Uterus (tissue), 4 donors: ENCODE data around the gene FH. TPM values are rescaled to one million over a fixed set of nuclear protein-coding genes. Genes with fewer than 3 reads are reported as not detected.

ENCODE experiments used
- DNase-seq, 2 donors: peaks; one replicate each; pipeline ENCODE4 v3.0.0-alpha.2; 2019 to 2020
- H3K27ac ChIP-seq, 2 donors: fragments of 200-600 bp; sonication (generic); 1 replicate in 1 of 2; 2 replicates in 1 of 2; pipeline ENCODE4 v1.5.1; 2016 to 2018
- H3K27me3 ChIP-seq, 2 donors: fragments of 200-600 bp; sonication (generic); one replicate each; pipeline ENCODE4 v1.5.1; 2018 to 2019; ENCODE audit warnings: control low read depth in 1 of 2
- H3K36me3 ChIP-seq, 2 donors: fragments of 200-600 bp; sonication (generic); one replicate each; pipeline ENCODE4 v1.5.1; 2019; ENCODE audit warnings: control low read depth in 1 of 2
- H3K4me1 ChIP-seq, 2 donors: fragments of 200-600 bp; sonication (generic); one replicate each; pipeline ENCODE4 v1.5.1; 2018 to 2019; ENCODE audit warnings: control low read depth in 1 of 2
- H3K4me3 ChIP-seq, 2 donors: fragments of 200-600 bp; sonication (generic); 1 replicate in 1 of 2; 2 replicates in 1 of 2; pipeline ENCODE4 v1.5.1; 2018 to 2019; ENCODE audit warnings: mild to moderate bottlenecking in 1 of 2
- H3K9me3 ChIP-seq, 2 donors: fragments of 200-600 bp; sonication (generic); one replicate each; pipeline ENCODE4 v1.5.1; 2019; ENCODE audit warnings: control low read depth in 1 of 2
- POLR2A ChIP-seq, 2 donors: fragments of 450-650 bp; IDR thresholded peaks; one replicate each; pipeline ENCODE4 v1.6.1; 2016; ENCODE audit warnings: antibody characterized with exemption in 2 of 2, mild to moderate bottlenecking in 1 of 2, moderate library complexity in 1 of 2
- intact Hi-C: fragments of 100-400 bp; cut with DNase I; formaldehyde crosslinking; loops from one replicate; pipeline ENCODE4 v1.15.1; 2023; ENCODE audit warnings: low total_unique reads
- total RNA-seq, 4 donors: library from RNA; depleted of rRNA in 3 of 4; stranded (reverse); fragments of >200 nt in 3 of 4; gene quantifications; one replicate each; pipeline versions ENCODE4 v1.1.0 to v1.2.4, GENCODE V29; 2014 to 2023
- TF ChIP-seq, protein P1 (sequence below), 4 experiments: fragments of 200-600 bp in 2 of 4; fragments of 450-650 bp in 2 of 4; sonication (generic) in 2 of 4; IDR thresholded peaks; one replicate each; pipeline ENCODE4 v1.5.1; 2016 to 2019; ENCODE audit warnings: antibody characterized with exemption in 4 of 4, mild to moderate bottlenecking in 2 of 4, moderate library complexity in 1 of 4
- donor health status: DM: yes; HTN: yes; CAD: no.

FH gene
- total RNA-seq, 4 donors from 2014 or later, result 11.8 to 48.5 (median 43.5) TPM

DNA sequence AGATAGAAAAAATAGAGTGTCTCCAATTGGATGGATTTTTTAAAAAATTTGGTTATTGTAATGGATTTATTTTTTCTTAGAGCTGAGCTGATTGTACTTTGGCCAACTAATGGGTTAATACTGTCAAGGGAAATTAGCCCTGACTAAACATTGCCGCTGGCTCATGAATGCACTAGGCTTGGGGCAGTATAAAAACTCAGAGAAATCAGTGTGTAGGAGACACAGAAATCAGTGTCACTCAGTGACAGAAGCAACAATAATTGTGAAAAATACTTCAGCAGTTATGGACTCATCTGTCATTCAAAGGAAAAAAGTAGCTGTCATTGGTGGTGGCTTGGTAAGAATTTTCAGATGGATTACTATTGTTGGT is 12.6 kb upstream of the FH start, which contains the start of gene KMO:
Gene KMO (plus strand): TSS at position 217 of the 370 bp plus-strand sequence. CDS start 67 bp downstream, at position 284.
- H3K4me1 ChIP-seq, result no peaks in the 10 kb centered on the region
- no peaks in the 10 kb centered on the region for H3K9me3 ChIP-seq
- no peak for DNase-seq
- H3K4me3 ChIP-seq, result peak within 1 kb of the TSS; percentile 32 to 38
- TF ChIP-seq, protein P1, sequence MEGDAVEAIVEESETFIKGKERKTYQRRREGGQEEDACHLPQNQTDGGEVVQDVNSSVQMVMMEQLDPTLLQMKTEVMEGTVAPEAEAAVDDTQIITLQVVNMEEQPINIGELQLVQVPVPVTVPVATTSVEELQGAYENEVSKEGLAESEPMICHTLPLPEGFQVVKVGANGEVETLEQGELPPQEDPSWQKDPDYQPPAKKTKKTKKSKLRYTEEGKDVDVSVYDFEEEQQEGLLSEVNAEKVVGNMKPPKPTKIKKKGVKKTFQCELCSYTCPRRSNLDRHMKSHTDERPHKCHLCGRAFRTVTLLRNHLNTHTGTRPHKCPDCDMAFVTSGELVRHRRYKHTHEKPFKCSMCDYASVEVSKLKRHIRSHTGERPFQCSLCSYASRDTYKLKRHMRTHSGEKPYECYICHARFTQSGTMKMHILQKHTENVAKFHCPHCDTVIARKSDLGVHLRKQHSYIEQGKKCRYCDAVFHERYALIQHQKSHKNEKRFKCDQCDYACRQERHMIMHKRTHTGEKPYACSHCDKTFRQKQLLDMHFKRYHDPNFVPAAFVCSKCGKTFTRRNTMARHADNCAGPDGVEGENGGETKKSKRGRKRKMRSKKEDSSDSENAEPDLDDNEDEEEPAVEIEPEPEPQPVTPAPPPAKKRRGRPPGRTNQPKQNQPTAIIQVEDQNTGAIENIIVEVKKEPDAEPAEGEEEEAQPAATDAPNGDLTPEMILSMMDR (IDR thresholded peaks at IDR 0.05), result no peak
- TF ChIP-seq POLR2A (IDR thresholded peaks at IDR 0.05), result no peak
- H3K27me3 ChIP-seq, result peaks cover 0 to 7% of the 10 kb centered on the region in 2 donors
- intact Hi-C loops, result no loop called here
- peak within 1 kb of the TSS in 1 of 2 donors; percentile 11 for H3K27ac ChIP-seq
- H3K36me3 ChIP-seq, result no peaks in the 10 kb centered on the region

DNA sequence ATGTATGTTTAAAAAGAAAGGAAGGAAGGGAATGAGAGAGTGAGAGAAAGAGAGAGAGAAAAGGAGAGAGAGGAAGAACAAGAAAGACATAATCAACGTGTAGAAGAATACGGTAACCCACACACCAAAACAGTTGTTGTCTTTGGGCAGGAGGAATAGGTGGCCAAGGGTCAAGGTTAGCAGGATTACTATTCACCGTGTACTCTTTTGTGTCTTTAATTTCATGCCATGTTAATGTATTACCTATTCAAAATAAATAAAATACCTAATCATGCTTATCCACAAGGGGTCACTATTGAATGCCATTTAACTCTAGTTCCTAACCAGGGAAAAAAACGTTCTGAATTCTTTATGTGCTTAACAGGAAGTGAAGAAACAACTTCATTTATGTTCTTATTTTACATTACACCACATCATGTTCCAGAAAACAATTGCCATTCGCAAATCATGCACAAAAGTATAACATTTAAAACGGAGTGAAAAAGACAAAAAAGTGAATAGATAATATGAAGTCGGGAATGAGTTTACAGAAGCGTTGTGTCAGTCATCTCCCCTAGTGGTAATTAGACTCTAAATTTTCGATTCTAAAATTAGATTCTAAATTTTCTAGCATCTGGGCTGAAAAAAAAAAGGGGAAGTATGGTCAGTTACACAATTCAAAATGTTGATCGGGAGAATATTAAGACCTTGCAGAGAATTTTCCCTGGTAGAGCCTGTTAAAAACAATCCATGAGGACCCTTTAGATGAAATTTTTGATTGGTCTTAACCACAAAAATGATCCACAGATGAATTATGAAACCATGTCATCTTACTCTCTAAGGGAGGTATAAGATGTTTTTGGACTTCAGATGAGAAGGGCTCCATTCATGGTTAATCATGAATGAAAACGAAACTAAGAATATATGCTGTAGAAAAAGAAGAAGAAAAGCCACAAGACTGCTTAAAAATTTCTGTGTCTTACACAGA is 11.9 kb upstream of the FH start:
- peak overlapping the region; percentile 32 to 38 for H3K4me3 ChIP-seq
- intact Hi-C loops, result no loop called here

DNA sequence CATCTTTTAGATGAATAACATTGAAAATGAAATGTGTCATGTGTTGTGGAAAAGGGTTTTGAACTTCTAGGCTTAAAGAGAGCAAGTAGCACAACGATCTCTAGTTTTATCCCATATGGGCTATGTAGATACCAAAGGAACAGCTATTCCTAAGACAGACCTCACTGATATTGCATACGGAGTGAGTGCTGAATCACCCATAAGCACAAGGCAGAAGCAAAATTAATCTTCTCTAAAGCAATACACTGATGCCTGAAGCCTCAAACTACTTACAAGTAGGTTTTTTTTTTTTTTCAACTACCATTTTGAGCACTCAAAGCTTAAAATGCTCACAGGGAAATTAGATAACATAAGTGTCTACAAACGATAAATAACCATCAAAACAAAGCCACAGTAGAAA is 7.6 kb upstream of the FH start:
- intact Hi-C loops, result no loop called here
- Histone ChIP-seq H3K27ac (no peak overlapping the region), H3K4me1 (no peaks in the 10 kb centered on the region), H3K4me3 (no peak overlapping the region), H3K9me3 (no peaks in the 10 kb centered on the region), H3K36me3 (no peaks in the 10 kb centered on the region), H3K27me3 (peaks cover 0 to 7% of the 10 kb centered on the region in 2 donors)
- no peak for DNase-seq
- TF ChIP-seq POLR2A (IDR thresholded peaks at IDR 0.05), result no peak
- TF ChIP-seq, protein P1 (IDR thresholded peaks at IDR 0.05), result no peak

More for the DNA sequence above, 11.9 kb upstream of the FH start:
- Histone ChIP-seq H3K9me3 (no peaks in the 10 kb centered on the region), H3K4me1 (no peaks in the 10 kb centered on the region), H3K27ac (peak overlapping the region in 1 of 2 donors; percentile 11), H3K27me3 (peaks cover 0 to 7% of the 10 kb centered on the region in 2 donors), H3K36me3 (no peaks in the 10 kb centered on the region)
- DNase-seq, result no peak
- no peak for TF ChIP-seq POLR2A (IDR thresholded peaks at IDR 0.05)
- TF ChIP-seq, protein P1 (IDR thresholded peaks at IDR 0.05), result peak; percentile 36 to 52 (median 42)

DNA sequence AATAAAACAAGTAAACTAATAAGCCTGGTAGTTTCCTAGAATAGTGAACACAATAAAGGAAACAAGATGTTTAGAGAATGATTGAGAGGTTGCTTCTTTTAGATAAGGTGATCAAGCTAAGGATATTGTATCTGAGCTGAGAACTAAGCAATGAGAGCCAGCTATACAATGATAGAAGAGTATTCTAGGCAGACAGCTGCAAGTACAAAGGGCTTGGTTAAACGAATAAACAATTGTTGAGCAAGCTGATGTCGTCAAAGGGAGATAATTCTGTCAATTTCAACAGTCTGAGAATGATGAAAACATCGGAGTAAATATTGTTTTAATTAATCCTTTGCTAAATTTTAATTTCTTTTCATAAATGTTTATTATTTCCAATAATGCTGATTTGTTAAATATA is 5.5 kb upstream of the FH start:
- intact Hi-C loops, result no loop called here
- H3K4me1 ChIP-seq, result no peaks in the 10 kb centered on the region
- no peak for TF ChIP-seq POLR2A (IDR thresholded peaks at IDR 0.05)
- TF ChIP-seq, protein P1 (IDR thresholded peaks at IDR 0.05), result no peak
- peaks cover 0 to 7% of the 10 kb centered on the region in 2 donors for H3K27me3 ChIP-seq
- no peaks in the 10 kb centered on the region for H3K36me3 ChIP-seq
- no peaks in the 10 kb centered on the region for H3K9me3 ChIP-seq
- H3K4me3 ChIP-seq, result no peak overlapping the region
- H3K27ac ChIP-seq, result no peak overlapping the region
- no peak for DNase-seq

DNA sequence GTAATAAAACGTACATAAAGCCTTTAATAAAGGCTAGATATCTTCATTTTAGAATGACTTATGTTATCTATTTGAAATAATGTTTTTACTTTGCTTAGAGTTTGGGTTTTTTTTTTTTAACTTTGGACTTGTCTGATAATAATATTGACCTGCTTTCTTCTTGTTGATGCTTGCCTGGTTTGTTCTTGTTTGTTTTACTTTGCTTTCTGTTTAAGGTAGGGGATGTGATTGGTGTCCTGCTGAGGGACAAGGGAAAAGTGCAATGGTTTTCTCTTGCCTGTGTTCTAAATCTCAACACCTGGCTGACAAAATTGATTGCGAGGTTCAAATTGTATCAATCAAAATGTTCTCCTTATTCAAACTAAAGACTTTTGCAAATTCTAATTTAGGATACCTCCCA is 2.2 kb upstream of the FH start:
- H3K4me3 ChIP-seq, result no peak overlapping the region
- H3K9me3 ChIP-seq, result no peaks in the 10 kb centered on the region
- no peaks in the 10 kb centered on the region for H3K27me3 ChIP-seq
- no peaks in the 10 kb centered on the region for H3K4me1 ChIP-seq
- intact Hi-C loops, result no loop called here
- H3K27ac ChIP-seq, result no peak overlapping the region
- no peaks in the 10 kb centered on the region for H3K36me3 ChIP-seq
- TF ChIP-seq, protein P1 (IDR thresholded peaks at IDR 0.05), result no peak
- no peak for TF ChIP-seq POLR2A (IDR thresholded peaks at IDR 0.05)
- DNase-seq, result no peak
